HepG2 (cell line): ENCODE results near the gene ERBB3. TPM values are rescaled to one million over a fixed set of nuclear protein-coding genes. Genes with fewer than 3 reads are reported as not detected.
A peak's percentile ranks its signal among the peaks of the same experiment; 100 is the strongest.

Experiments
- ATAD3A ChIP-seq: sonication (generic); formaldehyde crosslinking; IDR thresholded peaks from 2 replicates; pipeline ENCODE4 v1.4.0; 2020; ENCODE audit warnings: missing genetic modification reagents
- ATF6 ChIP-seq: sonication (generic); formaldehyde crosslinking; conservative IDR thresholded peaks from 2 replicates; pipeline ENCODE4 v1.4.0; 2020; ENCODE audit warnings: missing genetic modification reagents
- HINFP ChIP-seq: sonication (generic); formaldehyde crosslinking; IDR thresholded peaks from 2 replicates; pipeline ENCODE4 v1.4.0; 2020; ENCODE audit warnings: low read depth, mild to moderate bottlenecking, missing genetic modification reagents
- HOXA5 ChIP-seq: sonication (generic); formaldehyde crosslinking; IDR thresholded peaks from 2 replicates; pipeline ENCODE4 v1.4.0; 2020; ENCODE audit warnings: missing genetic modification reagents
- IKZF4 ChIP-seq: sonication (generic); formaldehyde crosslinking; IDR thresholded peaks from 2 replicates; pipeline ENCODE4 v1.5.1; 2020; ENCODE audit warnings: borderline replicate concordance, mild to moderate bottlenecking, low read depth, missing genetic modification reagents; ENCODE audit errors: not compliant biosample characterization
- JARID2 ChIP-seq: sonication (generic); formaldehyde crosslinking; IDR thresholded peaks from 2 replicates; pipeline ENCODE4 v1.8.1; 2023; ENCODE audit warnings: missing genetic modification reagents, inconsistent platforms; ENCODE audit not compliant: insufficient replicate concordance
- JUN ChIP-seq: sonication (generic); formaldehyde crosslinking; IDR thresholded peaks from 2 replicates; pipeline ENCODE4 v1.4.0; 2020; ENCODE audit warnings: mild to moderate bottlenecking, missing genetic modification reagents
- KAT7 ChIP-seq: IDR thresholded peaks from 2 replicates; pipeline ENCODE4 v1.6.1; 2018; ENCODE audit warnings: borderline replicate concordance, missing compliant biosample characterization
- KLF6 ChIP-seq: IDR thresholded peaks from 2 replicates; pipeline ENCODE4 v1.8.0; 2016; ENCODE audit warnings: missing biosample characterization, missing genetic modification reagents
- KMT2B ChIP-seq: IDR thresholded peaks from 2 replicates; pipeline ENCODE4 v1.6.1; 2016; ENCODE audit warnings: missing genetic modification reagents, missing compliant biosample characterization
- MAFK ChIP-seq, 2 experiments: IDR thresholded peaks in 1 of 2; conservative IDR thresholded peaks in 1 of 2; 2 replicates each; pipeline ENCODE4 v1.6.1; 2011; ENCODE audit warnings: improper control_type of control experiment in 2 of 2, low read length in 2 of 2
- MAX ChIP-seq: IDR thresholded peaks from 2 replicates; pipeline ENCODE4 v1.6.1; 2012; ENCODE audit warnings: inconsistent platforms
- NFYB ChIP-seq: sonication (generic); formaldehyde crosslinking; IDR thresholded peaks from 2 replicates; pipeline ENCODE4 v1.4.0; 2020; ENCODE audit warnings: missing genetic modification reagents
- PAXIP1 ChIP-seq: sonication (generic); formaldehyde crosslinking; conservative IDR thresholded peaks from 2 replicates; pipeline ENCODE4 v1.4.0; 2020; ENCODE audit warnings: mild to moderate bottlenecking, missing genetic modification reagents, moderate library complexity
- PRMT3 ChIP-seq: sonication (generic); formaldehyde crosslinking; IDR thresholded peaks from 2 replicates; pipeline ENCODE4 v1.8.1; 2022; ENCODE audit warnings: low read depth, mild to moderate bottlenecking, moderate library complexity, missing genetic modification reagents, borderline replicate concordance
- ZKSCAN1 ChIP-seq: fragments of 150-350 bp; IDR thresholded peaks from 2 replicates; pipeline ENCODE4 v1.6.1; 2014; ENCODE audit warnings: low read length
- ZNF44 ChIP-seq: sonication (generic); formaldehyde crosslinking; IDR thresholded peaks from 2 replicates; pipeline ENCODE4 v1.5.1; 2020; ENCODE audit warnings: mild to moderate bottlenecking, missing genetic modification reagents
- ZNF580 ChIP-seq: IDR thresholded peaks from 2 replicates; pipeline ENCODE4 v1.6.1; 2016; ENCODE audit warnings: low read depth, borderline replicate concordance
- ZNF766 ChIP-seq: sonication (generic); formaldehyde crosslinking; IDR thresholded peaks from 2 replicates; pipeline ENCODE4 v1.5.0; 2020; ENCODE audit warnings: missing genetic modification reagents, borderline replicate concordance
- ZNF781 ChIP-seq: sonication (generic); formaldehyde crosslinking; IDR thresholded peaks from 2 replicates; pipeline ENCODE4 v1.5.1; 2020; ENCODE audit warnings: borderline replicate concordance, mild to moderate bottlenecking, missing genetic modification reagents; ENCODE audit errors: not compliant biosample characterization
- polyA plus RNA-seq, 8 experiments: library from polyadenylated mRNA; depleted of rRNA in 3 of 8; stranded (reverse) in 7 of 8; unstranded in 1 of 8; fragments of >200 nt; fragmentation: Illumina TruSeq in 4 of 8; extraction: Trizol in 4 of 8; gene quantifications; 2 replicates each; pipeline versions ENCODE4 v1.2.1 to v1.2.3, GENCODE V29; 2011 to 2016; ENCODE audit warnings: low read depth in 4 of 8, missing spikeins in 1 of 8, mixed read lengths in 1 of 8; ENCODE audit not compliant: insufficient read depth in 1 of 8
- total RNA-seq, 5 experiments: library from RNA; depleted of rRNA; stranded (reverse); fragments of >200 nt; fragmentation: Illumina TruSeq; extraction: Trizol; gene quantifications; 2 replicates each; pipeline ENCODE4 v1.2.3, GENCODE V29; 2016; ENCODE audit warnings: low read depth in 1 of 5

Gene ERBB3
- total and polyA plus RNA-seq, 2 of the 13 experiments (the other 11 are each of a cell fraction or from before 2014, with no cell fraction given) = 93.6 to 358 TPM

GRCh38 chr12:56079723-56080555 lies at the start of gene ERBB3 (continued):
- TF ChIP-seq HINFP (CRISPR knock-in tag) (no peak), ZNF580 (CRISPR knock-in tag) (no peak; the same call in 1 of the 2 replicates), KLF6 (CRISPR knock-in tag) (0 out of 2 replicates have a peak, but pooled peaks have one; percentile 35), ZNF44 (0 out of 2 replicates have a peak, but pooled peaks have one; percentile 7), ZKSCAN1 (no peak), KMT2B (peak; percentile 43; the same call in 1 of the 2 replicates), ATAD3A (CRISPR knock-in tag) (no peak), HOXA5 (CRISPR knock-in tag) (peak; percentile 34; the same call in 1 of the 2 replicates), NFYB (no peak), KAT7 (no peak), PRMT3 (no peak), JARID2 (CRISPR knock-in tag) (no peak), ZNF766 (CRISPR knock-in tag) (no peak), MAX (peak; percentile 76), ATF6 (CRISPR knock-in tag) (no peak), IKZF4 (CRISPR knock-in tag) (no peak), MAFK (conservative IDR thresholded peaks at IDR 0.05 in 1 of 2, IDR thresholded peaks at IDR 0.05 in 1 of 2; ENCODE audit: low read length in 2 of 2) (no peak), PAXIP1 (CRISPR knock-in tag) (peak; percentile 57), ZNF781 (peak; percentile 52), JUN (CRISPR knock-in tag) (no peak)
